GM23248 (cell line): Measurements from ENCODE around the gene RYR3. TPM values are rescaled to one million over a fixed set of nuclear protein-coding genes. Genes with fewer than 3 reads are reported as not detected.

ENCODE experiments used
- DNase-seq: peaks from one replicate; pipeline ENCODE4 v3.0.0-alpha.2; 2015
- H2AFZ ChIP-seq: fragments of 200-600 bp; sonication (generic); 2 replicates; pipeline ENCODE4 v1.6.1; 2016; ENCODE audit warnings: antibody characterized with exemption
- H3F3A ChIP-seq: fragments of 200-600 bp; sonication (generic); 2 replicates; pipeline ENCODE4 v1.6.1; 2016; ENCODE audit warnings: mild to moderate bottlenecking, antibody characterized with exemption, mixed run types; ENCODE audit not compliant: insufficient read depth
- H3K27ac ChIP-seq: fragments of 200-600 bp; sonication (generic); 2 replicates; pipeline ENCODE4 v1.5.1; 2016; ENCODE audit warnings: mild to moderate bottlenecking
- H3K27me3 ChIP-seq: fragments of 200-600 bp; sonication (generic); replicated peaks from 2 replicates; pipeline ENCODE4 v1.6.1; 2016; ENCODE audit warnings: mild to moderate bottlenecking; ENCODE audit not compliant: insufficient read depth
- H3K36me3 ChIP-seq: fragments of 200-600 bp; sonication (generic); 2 replicates; pipeline ENCODE4 v1.6.1; 2016; ENCODE audit warnings: low read depth, mild to moderate bottlenecking
- H3K4me1 ChIP-seq: fragments of 200-600 bp; sonication (generic); 2 replicates; pipeline ENCODE4 v1.6.1; 2016; ENCODE audit warnings: mild to moderate bottlenecking; ENCODE audit not compliant: insufficient read depth
- H3K4me2 ChIP-seq: fragments of 200-600 bp; sonication (generic); one replicate; pipeline ENCODE4 v1.6.1; 2016; ENCODE audit warnings: mild to moderate bottlenecking; ENCODE audit not compliant: unreplicated experiment
- H3K4me3 ChIP-seq: fragments of 200-600 bp; sonication (generic); 2 replicates; pipeline ENCODE4 v1.5.1; 2016; ENCODE audit warnings: mild to moderate bottlenecking
- H3K79me2 ChIP-seq: fragments of 200-600 bp; sonication (generic); 2 replicates; pipeline ENCODE4 v1.6.1; 2016; ENCODE audit warnings: mild to moderate bottlenecking; ENCODE audit not compliant: insufficient read depth
- H3K9ac ChIP-seq: fragments of 200-600 bp; sonication (generic); 2 replicates; pipeline ENCODE4 v1.6.1; 2016; ENCODE audit warnings: mild to moderate bottlenecking
- H3K9me2 ChIP-seq: fragments of 200-600 bp; sonication (generic); 2 replicates; pipeline ENCODE4 v1.6.1; 2016; ENCODE audit warnings: mixed run types, mild to moderate bottlenecking, moderate library complexity; ENCODE audit not compliant: insufficient read depth
- H3K9me3 ChIP-seq: fragments of 200-600 bp; sonication (generic); one replicate; pipeline ENCODE4 v1.6.1; 2017; ENCODE audit warnings: low read depth
- H4K20me1 ChIP-seq: fragments of 200-600 bp; sonication (generic); 2 replicates; pipeline ENCODE4 v1.6.0; 2016; ENCODE audit not compliant: insufficient read depth
- EZH2 ChIP-seq: fragments of 200-600 bp; sonication (generic); IDR thresholded peaks from 2 replicates; pipeline ENCODE4 v1.6.1; 2018; ENCODE audit warnings: antibody characterized with exemption, mild to moderate bottlenecking; ENCODE audit not compliant: insufficient read depth, poor library complexity, severe bottlenecking
- EZH2phosphoT487 ChIP-seq: fragments of 200-600 bp; sonication (generic); IDR thresholded peaks from 2 replicates; pipeline ENCODE4 v1.6.1; 2018; ENCODE audit warnings: antibody characterized with exemption, moderate library complexity, mild to moderate bottlenecking, low read depth; ENCODE audit not compliant: insufficient read depth
- WGBS, 2 experiments: methylation state at CpG; one replicate each; pipeline ENCODE4 v1.1.6; 2015 to 2017; ENCODE audit warnings: low lambda C conversion rate in 2 of 2, low coverage in 1 of 2; ENCODE audit errors: missing lambda C conversion rate in 2 of 2; 5-methylcytosine and 5-hydroxymethylcytosine counted together
- in situ Hi-C: fragments of 300-500 bp; cut with MboI; formaldehyde crosslinking; loops from 2 replicates; pipeline ENCODE4 v1.15.0; 2020
- polyA plus RNA-seq: library from polyadenylated mRNA; unstranded; fragments of >200 nt; fragmentation: Nextera tagmentation; extraction: Ambion mirVana; gene quantifications from 2 replicates; pipeline ENCODE4 v1.2.1, GENCODE V29; 2016
- total RNA-seq: library from RNA; depleted of rRNA; stranded (reverse); fragments of >200 nt; shearing (Covaris generic); gene quantifications from 2 replicates; pipeline ENCODE4 v1.2.3, GENCODE V29; 2014

RYR3 gene
- total and polyA plus RNA-seq, 2 experiments from 2014 or later, result 0.26 TPM; not detected in 1

DNA sequence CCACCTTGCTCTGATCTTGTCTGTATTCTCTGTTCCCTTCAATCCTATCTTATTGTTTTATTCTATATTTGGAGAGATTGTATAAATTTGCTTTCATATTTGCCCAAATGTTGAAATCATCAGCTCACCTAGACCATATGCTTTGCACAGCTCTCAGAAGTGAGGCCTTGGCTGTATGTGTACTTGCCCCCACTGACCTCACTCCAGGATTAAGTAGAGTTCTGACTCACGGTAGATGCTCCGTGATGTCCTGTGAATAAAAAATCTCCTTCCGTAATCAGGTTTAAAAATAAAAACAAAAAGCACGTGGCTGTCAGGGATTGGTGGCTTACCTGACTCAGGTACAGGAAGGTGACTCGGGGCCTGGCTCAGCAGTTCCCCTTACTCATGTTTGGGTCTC is 162.2 kb downstream of the RYR3 start:
- Histone ChIP-seq H3K27me3 (no peaks in the 10 kb centered on the region), H3K36me3 (no peaks in the 10 kb centered on the region), H4K20me1 (no peaks in the 10 kb centered on the region), H3K4me1 (no peaks in the 10 kb centered on the region), H3K4me2 (no peak overlapping the region), H2AFZ (no peak overlapping the region), H3F3A (no peaks in the 10 kb centered on the region), H3K9me3 (no peaks in the 10 kb centered on the region), H3K27ac (no peak overlapping the region), H3K9ac (no peak overlapping the region), H3K9me2 (no peaks in the 10 kb centered on the region), H3K4me3 (no peak overlapping the region), H3K79me2 (no peaks in the 10 kb centered on the region)
- WGBS, 2 experiments, result 24 to 28% methylated on average over 5 of the region's 5 CpGs
- in situ Hi-C loops, result no loop called here
- TF ChIP-seq EZH2 (no peak), EZH2phosphoT487 (no peak)
- DNase-seq, result no peak

DNA sequence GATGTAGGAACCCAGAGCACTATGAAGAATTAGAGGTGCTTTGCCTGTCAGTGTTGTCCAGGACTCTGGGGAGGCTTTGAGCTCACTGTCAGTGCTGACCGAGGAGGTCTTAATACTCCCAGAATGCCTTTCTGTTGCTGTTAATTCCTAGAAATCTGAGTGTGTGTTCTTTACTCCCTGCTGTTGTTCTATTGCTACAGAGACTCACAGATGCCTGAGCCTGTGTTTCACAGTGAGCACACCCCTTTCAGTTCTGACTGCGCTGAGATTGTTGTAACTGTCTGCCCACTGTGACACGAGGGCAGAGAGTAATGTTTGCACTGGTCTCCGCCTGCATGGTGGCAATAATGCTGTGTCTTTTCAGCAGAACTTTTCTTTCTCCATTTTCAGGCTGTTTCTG is 162.9 kb downstream of the RYR3 start:
- Histone ChIP-seq H3K27ac (no peak overlapping the region), H3K4me1 (no peaks in the 10 kb centered on the region), H3K4me2 (no peak overlapping the region), H3K9me3 (no peaks in the 10 kb centered on the region), H3K9ac (no peak overlapping the region), H4K20me1 (no peaks in the 10 kb centered on the region), H3K27me3 (no peaks in the 10 kb centered on the region), H3K4me3 (no peak overlapping the region), H2AFZ (no peak overlapping the region), H3K9me2 (no peaks in the 10 kb centered on the region), H3K36me3 (no peaks in the 10 kb centered on the region), H3K79me2 (no peaks in the 10 kb centered on the region), H3F3A (no peaks in the 10 kb centered on the region)
- WGBS, 2 experiments, result 21 to 34% methylated on average over 4 of the region's 4 CpGs
- no peak for DNase-seq
- no peak for TF ChIP-seq EZH2phosphoT487
- in situ Hi-C loops, result no loop called here

GRCh38 chr15:33476076-33476475 is 165.3 kb downstream of the RYR3 start:
- Histone ChIP-seq H3K27me3 (no peaks in the 10 kb centered on the region), H3K9me3 (no peaks in the 10 kb centered on the region), H3K36me3 (no peaks in the 10 kb centered on the region), H3K9me2 (no peaks in the 10 kb centered on the region), H3F3A (no peaks in the 10 kb centered on the region), H2AFZ (no peak overlapping the region), H3K4me3 (no peak overlapping the region), H3K27ac (no peak overlapping the region), H3K79me2 (no peaks in the 10 kb centered on the region), H3K9ac (no peak overlapping the region), H3K4me1 (no peaks in the 10 kb centered on the region), H3K4me2 (no peak overlapping the region), H4K20me1 (no peaks in the 10 kb centered on the region)
- TF ChIP-seq EZH2, result no peak
- no peak for TF ChIP-seq EZH2phosphoT487
- in situ Hi-C loops, result no loop called here
- no peak for DNase-seq
- WGBS, 2 experiments, result 18% methylated on average over 4 of the region's 4 CpGs

DNA sequence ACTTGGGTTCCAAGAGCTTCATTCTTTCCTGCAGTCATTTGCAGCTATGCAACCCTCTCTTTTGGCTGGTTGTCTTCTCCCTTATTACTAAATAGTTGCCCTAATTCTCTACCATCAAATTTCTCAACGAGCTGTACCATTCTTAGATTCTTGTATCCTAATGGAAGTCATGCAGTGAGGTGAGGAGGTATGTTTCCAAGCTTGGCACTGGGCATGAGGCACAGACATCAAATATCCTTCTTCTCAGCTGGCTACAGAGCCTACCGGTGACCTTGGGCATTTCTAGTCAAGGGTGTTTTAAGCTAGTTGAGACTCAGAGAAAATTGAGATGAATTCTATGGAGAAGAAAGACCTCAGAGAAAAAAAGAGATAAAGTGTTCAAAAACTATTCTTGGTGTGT is 166.1 kb downstream of the RYR3 start:
- TF ChIP-seq EZH2phosphoT487 (no peak), EZH2 (no peak)
- no peak for DNase-seq
- no peaks in the 10 kb centered on the region for H3K27me3 ChIP-seq
- H3K9me2 ChIP-seq, result no peaks in the 10 kb centered on the region
- no peak overlapping the region for H2AFZ ChIP-seq
- H4K20me1 ChIP-seq, result no peaks in the 10 kb centered on the region
- H3K9ac ChIP-seq, result no peak overlapping the region
- H3K4me2 ChIP-seq, result no peak overlapping the region
- 34% methylated on average over 2 of the region's 2 CpGs for WGBS, 2 experiments
- no peak overlapping the region for H3K27ac ChIP-seq
- in situ Hi-C loops, result no loop called here
- no peaks in the 10 kb centered on the region for H3K79me2 ChIP-seq
- H3K36me3 ChIP-seq, result no peaks in the 10 kb centered on the region
- H3F3A ChIP-seq, result no peaks in the 10 kb centered on the region
- H3K9me3 ChIP-seq, result no peaks in the 10 kb centered on the region
- no peak overlapping the region for H3K4me3 ChIP-seq
- no peaks in the 10 kb centered on the region for H3K4me1 ChIP-seq

GRCh38 chr15:33489335-33489734 is 178.6 kb downstream of the RYR3 start:
- Histone ChIP-seq H2AFZ (no peak overlapping the region), H3K79me2 (no peaks in the 10 kb centered on the region)
- TF ChIP-seq EZH2phosphoT487 (no peak), EZH2 (no peak)

More at GRCh38 chr15:33489335-33489734, 178.6 kb downstream of the RYR3 start:
- 49 to 54% methylated on average over 3 of the region's 3 CpGs for WGBS, 2 experiments
- Histone ChIP-seq H3F3A (no peaks in the 10 kb centered on the region), H3K9me2 (no peaks in the 10 kb centered on the region), H3K9me3 (no peaks in the 10 kb centered on the region), H4K20me1 (no peaks in the 10 kb centered on the region), H3K27me3 (no peaks in the 10 kb centered on the region), H3K4me2 (no peak overlapping the region), H3K27ac (no peak overlapping the region), H3K4me1 (no peaks in the 10 kb centered on the region), H3K4me3 (no peak overlapping the region), H3K36me3 (no peaks in the 10 kb centered on the region), H3K9ac (no peak overlapping the region)
- in situ Hi-C loops, result no loop called here
- no peak for DNase-seq
